HG02970 (cell line): ENCODE data around the gene CDKAL1.
"Not testable (repeated sequence)": the region's sequence is repeated elsewhere in the genome, so short reads cannot be mapped to it uniquely, and the experiment has no call there.

Experiments used
- ATAC-seq: cut with Tn5 transposase; IDR thresholded peaks from one replicate; pipeline ENCODE4 v1.9.1; 2021; ENCODE audit warnings: mild to moderate bottlenecking, moderate library complexity, moderate number of reproducible peaks; ENCODE audit not compliant: unreplicated experiment, low FRiP score

The CDKAL1 gene

DNA sequence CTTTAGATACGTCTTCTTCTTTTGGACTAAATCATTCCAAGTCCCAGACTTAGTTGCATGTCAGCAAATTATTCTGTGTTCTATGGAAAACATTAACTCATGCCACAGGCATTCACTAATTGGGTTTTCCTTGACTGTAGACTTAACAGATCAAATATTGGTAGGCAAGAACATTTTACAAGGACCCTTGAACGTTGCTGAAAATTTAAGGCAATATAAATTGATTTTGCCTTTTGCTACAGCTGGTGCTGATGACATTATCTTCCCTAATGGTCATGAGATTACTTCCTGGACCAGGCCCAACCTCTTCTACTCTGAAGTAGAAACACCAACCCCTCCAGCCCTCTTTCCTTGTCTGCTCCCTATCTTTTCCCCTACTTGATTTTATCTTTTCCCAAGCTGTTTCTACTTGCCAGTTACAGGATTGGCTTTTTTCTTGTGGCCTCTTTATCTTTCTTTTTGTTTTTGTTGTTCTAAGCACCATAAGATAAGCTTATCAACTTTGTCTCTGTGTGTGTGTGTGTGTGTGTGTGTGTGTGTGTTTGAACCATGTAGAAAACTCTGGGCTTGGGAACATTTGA, 545.3 kb downstream of the CDKAL1 start:
- no peak for ATAC-seq

GRCh38 chr6:21080221-21080620, 546.0 kb downstream of the CDKAL1 start:
- ATAC-seq: no peak

DNA sequence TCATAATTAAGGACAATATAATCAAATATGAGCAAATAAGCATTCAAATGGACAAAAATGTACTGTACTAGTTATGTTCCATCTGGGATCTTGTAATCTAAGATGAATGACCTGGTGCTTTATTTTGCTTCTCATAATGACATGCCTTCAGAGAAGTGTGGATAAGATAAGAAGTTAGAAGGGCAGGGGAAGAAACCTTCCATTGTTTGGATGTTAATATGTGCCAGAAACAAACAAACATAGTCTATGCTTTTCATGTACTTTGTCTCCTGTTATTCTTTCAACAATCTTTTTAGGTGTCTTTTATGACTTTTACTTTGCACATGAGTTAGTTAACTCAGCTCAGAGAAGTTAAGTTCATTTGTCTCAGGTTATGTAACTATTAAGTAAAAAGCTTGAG, 547.8 kb downstream of the CDKAL1 start:
- ATAC-seq: no peak

DNA sequence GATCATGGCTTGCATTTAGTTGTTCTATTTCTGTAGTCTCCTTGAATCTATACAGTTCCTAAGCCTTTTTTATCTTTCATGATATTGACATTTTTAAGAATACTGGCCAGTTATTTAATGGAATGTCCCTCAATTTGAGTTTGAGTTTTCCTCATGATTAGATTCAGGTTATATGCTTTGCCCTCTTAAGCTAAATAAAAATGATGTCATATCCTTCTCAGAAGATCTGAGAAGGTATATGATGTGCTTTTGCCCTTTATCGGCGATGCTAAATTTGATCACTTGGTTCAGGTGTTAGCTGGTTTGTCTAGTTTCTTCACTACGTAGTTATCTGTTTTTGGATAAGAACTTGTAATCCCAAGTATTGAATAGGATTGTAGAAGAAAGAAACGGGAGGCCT, 549.5 kb downstream of the CDKAL1 start:
- ATAC-seq: no peak

GRCh38 chr6:21084656-21085055, 550.4 kb downstream of the CDKAL1 start:
- ATAC-seq: no peak

GRCh38 chr6:21085211-21085610, 551.0 kb downstream of the CDKAL1 start:
- ATAC-seq: no peak

DNA sequence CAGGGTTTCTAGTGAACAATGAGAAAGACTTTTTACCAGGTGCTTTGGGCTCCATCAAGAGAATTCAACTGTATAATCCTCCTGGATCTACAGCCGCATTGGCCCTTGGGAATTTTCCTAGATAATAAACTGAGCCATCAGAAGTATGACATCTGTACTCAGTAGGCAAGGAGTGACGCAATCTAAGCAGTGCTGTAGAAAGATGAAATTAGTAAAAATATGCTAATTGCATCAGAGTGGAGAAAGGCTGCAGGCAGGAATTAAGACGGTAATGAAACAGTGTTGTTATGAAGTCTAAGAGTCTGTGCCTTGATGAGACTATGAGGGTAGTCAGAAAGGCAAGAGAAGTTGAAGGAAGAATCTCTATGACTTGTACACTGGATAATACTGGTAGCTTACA, 551.4 kb downstream of the CDKAL1 start:
- no peak for ATAC-seq

DNA sequence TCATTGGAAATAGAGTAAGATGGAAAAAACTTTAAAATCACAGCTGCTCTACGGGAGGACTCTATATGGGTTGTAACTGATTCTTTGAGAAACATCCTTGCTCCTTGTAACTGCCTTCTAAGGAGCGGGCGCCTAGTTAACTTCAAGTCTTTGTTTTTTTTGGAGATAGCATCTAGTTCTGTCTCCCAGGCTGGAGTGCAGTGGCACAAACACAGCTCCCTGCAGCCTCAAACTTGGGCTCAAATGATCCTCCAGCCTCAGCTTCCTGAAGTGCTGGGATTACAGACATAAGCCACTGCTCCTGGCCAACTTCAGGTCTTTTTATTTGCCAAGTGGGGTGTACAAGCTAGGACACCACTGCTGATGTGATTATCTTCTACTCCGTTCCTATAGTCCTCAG, 552.9 kb downstream of the CDKAL1 start:
- no peak for ATAC-seq

DNA sequence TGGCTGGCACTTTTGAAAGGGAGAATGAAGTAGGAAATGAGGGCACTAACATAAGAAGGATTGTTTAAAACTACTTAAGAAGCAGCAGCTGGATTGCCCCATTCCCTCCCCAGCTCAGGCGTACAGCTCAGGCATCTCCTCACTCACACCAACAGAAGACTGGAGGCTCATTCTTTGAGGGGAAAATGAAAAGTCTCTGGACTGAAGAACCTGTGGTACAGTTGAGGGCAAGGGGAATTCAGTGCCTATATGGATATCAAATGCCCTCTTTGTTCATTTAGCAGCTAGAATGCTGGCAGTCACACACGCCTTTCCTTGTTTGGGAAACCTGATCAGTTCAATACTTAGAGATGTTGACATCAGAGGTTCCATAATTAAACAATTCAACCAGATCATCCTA, 557.2 kb downstream of the CDKAL1 start:
- no peak for ATAC-seq

GRCh38 chr6:21092231-21092772, 558.0 kb downstream of the CDKAL1 start:
- not testable (repeated sequence) for ATAC-seq

DNA sequence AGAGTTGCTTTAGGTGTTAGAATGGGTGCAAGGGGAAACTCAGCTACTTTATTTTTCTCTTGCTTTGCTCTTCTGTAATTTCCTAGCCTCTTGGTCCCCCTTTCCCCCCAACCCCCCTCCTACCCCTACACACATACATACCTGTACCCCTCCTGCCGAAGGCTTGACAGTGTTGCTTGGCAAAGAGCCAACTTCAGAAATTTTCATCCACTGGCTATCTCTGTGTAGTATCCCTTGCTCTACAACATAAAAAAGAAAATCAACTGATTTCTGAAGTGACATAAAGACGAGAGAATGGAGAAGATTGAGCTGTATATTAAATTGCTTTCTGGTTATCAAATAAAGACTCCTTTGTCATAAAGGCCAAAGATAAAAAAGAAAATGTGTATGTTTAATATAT, 561.2 kb downstream of the CDKAL1 start:
- ATAC-seq: no peak

DNA sequence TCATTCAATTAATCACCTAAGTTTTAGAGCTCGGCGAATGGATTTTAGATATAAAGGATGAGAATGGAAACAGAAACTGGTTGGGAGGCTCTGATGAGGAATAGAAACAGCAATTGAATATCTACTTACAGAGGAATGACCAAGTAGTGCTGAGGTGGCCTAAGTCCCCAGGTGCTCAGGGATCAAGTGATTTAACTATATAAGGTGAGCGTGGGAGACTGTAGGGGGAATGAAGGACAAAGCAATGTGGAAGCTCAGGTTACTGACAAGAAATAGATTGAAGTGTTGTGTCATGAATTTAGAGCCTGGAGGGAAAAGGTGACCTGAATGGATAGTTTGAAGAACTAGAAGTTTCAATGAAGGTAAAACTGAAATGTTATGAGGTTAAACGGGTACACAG, 563.9 kb downstream of the CDKAL1 start:
- no peak for ATAC-seq

GRCh38 chr6:21098744-21099143, 564.5 kb downstream of the CDKAL1 start:
- no peak for ATAC-seq

DNA sequence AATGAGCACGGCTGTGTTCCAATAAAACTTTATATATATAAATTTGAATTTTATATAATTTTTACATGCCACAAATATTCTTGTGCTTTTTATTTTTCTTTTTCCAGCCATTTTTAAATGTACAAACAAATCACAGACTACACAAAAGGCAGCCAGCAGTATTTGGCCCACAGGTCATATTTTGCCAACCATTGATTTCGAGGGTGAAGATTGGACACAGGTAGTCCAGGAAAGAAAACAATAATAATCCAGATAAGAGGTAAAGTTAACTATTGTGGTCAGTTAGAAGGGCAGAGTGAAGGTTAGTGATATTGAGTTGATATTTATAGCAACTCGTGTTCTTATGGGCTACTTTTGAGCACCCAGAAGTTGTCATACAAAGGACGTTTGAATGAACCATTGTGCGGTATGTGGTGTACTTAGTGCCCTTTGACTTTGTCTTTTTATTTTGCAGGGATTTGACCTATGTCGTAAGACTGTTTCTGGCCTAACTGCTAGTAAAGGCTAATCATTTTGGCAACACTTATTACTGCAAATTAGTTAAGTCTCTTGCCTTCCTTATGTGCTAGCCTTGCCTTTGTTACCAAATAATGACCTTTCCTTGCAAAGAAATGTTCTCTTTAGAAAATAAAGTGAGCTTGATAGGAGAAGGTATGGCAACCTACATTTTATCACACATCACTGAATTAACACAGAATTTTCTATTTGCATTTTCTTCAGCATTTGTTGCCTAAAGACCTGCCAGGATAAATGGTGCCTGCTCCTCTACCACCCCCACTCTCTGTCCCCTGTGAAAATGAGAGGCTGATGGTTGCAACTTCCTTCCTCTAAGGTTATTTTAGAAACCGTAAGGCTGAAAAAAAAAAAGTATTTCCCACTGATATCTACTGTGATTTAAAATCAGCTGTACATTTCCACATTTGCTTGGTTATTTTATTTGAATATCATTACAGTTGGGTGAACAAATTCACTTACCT, 565.4 kb downstream of the CDKAL1 start:
- ATAC-seq: no peak

GRCh38 chr6:21100991-21101390, 566.7 kb downstream of the CDKAL1 start:
- ATAC-seq: no peak

DNA sequence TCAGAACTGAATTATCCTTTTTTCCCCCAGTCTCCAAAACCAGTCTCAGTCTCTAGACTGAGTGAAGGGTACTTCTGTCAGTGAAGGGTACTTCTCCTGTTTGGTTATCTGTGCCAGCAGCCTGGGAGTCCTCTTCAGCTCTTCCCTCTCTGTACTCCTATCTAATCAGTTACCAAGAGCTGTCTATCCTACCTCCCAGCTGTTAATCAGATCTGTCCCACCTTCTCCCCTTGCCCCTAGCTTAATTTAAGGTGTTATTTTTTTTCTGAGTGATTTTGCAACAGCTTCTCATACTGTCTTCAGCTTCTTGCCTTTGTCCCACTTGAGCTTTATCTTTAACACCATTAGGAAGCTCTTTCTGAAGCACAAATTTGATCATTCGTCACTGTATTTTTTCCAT, 567.4 kb downstream of the CDKAL1 start:
- no peak for ATAC-seq

GRCh38 chr6:21102201-21102600, 567.9 kb downstream of the CDKAL1 start:
- no peak for ATAC-seq

- ATAC-seq: no peak
Measured at GRCh38 chr6:21102624-21103023, 568.4 kb downstream of the CDKAL1 start.

GRCh38 chr6:21103626-21104224, 569.5 kb downstream of the CDKAL1 start:
- no peak for ATAC-seq

- ATAC-seq: no peak
Measured at GRCh38 chr6:21104288-21104687, 570.0 kb downstream of the CDKAL1 start.

GRCh38 chr6:21107796-21108195, 573.5 kb downstream of the CDKAL1 start:
- no peak for ATAC-seq
